ENCODE measurements around the gene PTH1R. TPM values are rescaled to one million over a fixed set of nuclear protein-coding genes. Genes with fewer than 3 reads are reported as not detected.

Gene PTH1R
- total RNA-seq, 1 experiment from 2014 or later, result 0.32 TPM

- no peak overlapping the region for H3K27ac ChIP-seq (ENCODE audit: low read depth, low read length)
- TF ChIP-seq TCF7L2 (IDR thresholded peaks at IDR 0.05; ENCODE audit: borderline replicate concordance, extremely low read depth, insufficient read depth, insufficient read length) (no peak), ZBTB33 (IDR thresholded peaks at IDR 0.05; ENCODE audit: extremely low read depth, insufficient replicate concordance, low read length) (no peak), CEBPB (IDR thresholded peaks at IDR 0.05; ENCODE audit: low read depth) (no peak), EZH2 (IDR thresholded peaks at IDR 0.05) (no peak), ELF1 (IDR thresholded peaks at IDR 0.05; ENCODE audit: borderline replicate concordance, low read depth) (no peak), EZH2phosphoT487 (IDR thresholded peaks at IDR 0.05; ENCODE audit: borderline replicate concordance) (no peak), ATF3 (IDR thresholded peaks at IDR 0.05) (no peak), POLR2A (IDR thresholded peaks at IDR 0.05; ENCODE audit: borderline replicate concordance, extremely low read depth, insufficient read depth, insufficient read length) (no peak), SIN3A (IDR thresholded peaks at IDR 0.05; ENCODE audit: low read depth) (no peak), POLR2AphosphoS5 (IDR thresholded peaks at IDR 0.05; ENCODE audit: low read depth, low read length) (no peak), ZFX (IDR thresholded peaks at IDR 0.05) (no peak), REST (IDR thresholded peaks at IDR 0.05; ENCODE audit: low read depth) (no peak), FOSL1 (IDR thresholded peaks at IDR 0.05; ENCODE audit: low read depth) (no peak), SRF (IDR thresholded peaks at IDR 0.05; ENCODE audit: low read depth) (no peak)
- no peaks in the 10 kb centered on the region for H4K20me1 ChIP-seq (ENCODE audit: insufficient read depth)
- H3K9ac ChIP-seq (ENCODE audit: low read length), result no peak overlapping the region
- no peak overlapping the region for H3K4me2 ChIP-seq (ENCODE audit: low read length)
- H3K27me3 ChIP-seq (ENCODE audit: insufficient read depth, low read length), result no peaks in the 10 kb centered on the region
- H3K36me3 ChIP-seq (ENCODE audit: control insufficient read depth in 1 of 2, insufficient read depth in 2 of 2, low read length in 2 of 2), result no peaks in the 10 kb centered on the region
- peaks cover 0 to 13% of the 10 kb centered on the region in 2 experiments; a peak in 2 of 4 replicates for H3K4me1 ChIP-seq (ENCODE audit: control insufficient read depth in 1 of 2, insufficient read depth in 2 of 2, low read length in 2 of 2)
- no peak for ATAC-seq
- intact Hi-C loops (cut with micrococcal nuclease), result no loop called here
- no peaks in the 10 kb centered on the region for H3K9me2 ChIP-seq (ENCODE audit: insufficient read depth)
- ChIA-PET CTCF (no interaction called here), RAD21 (ENCODE audit: low non-redundant PET in 1 of 2, low total read pairs in 2 of 2, uncharacterized antibody in 2 of 2, unreplicated experiment in 2 of 2) (no interaction called here), POLR2A (no interaction called here)
- H3K4me3 ChIP-seq (replicated peaks in 1 of 2; ENCODE audit: low read depth in 1 of 2, low read length in 2 of 2), result no peak overlapping the region
- H3K9me3 ChIP-seq (ENCODE audit: control insufficient read depth in 1 of 2, insufficient read depth in 1 of 2, low read depth in 1 of 2, low read length in 2 of 2), result no peaks in the 10 kb centered on the region
- BruUV-seq (replicated peaks), result no TSS peak
- H3K79me2 ChIP-seq (ENCODE audit: insufficient read depth, low read length), result no peaks in the 10 kb centered on the region
- DNase-seq (ENCODE audit: low read depth, low spot score), result no peak
- no peak overlapping the region for H2AFZ ChIP-seq (ENCODE audit: low read depth, low read length, poor library complexity, severe bottlenecking)
These were observed 11.2 kb downstream of the PTH1R start for GRCh38 chr3:46888705-46889104.

All from HCT116 (cell line).